ENCODE measurements around the gene CHRNA10. TPM values are rescaled to one million over a fixed set of nuclear protein-coding genes. Genes with fewer than 3 reads are reported as not detected.

Gene CHRNA10
- total RNA-seq, 1 donor from 2014 or later: 3.0 TPM

GRCh38 chr11:3684129-3684818, 13.1 kb upstream of the CHRNA10 start:
- H3K36me3 Mint-ChIP-seq (ENCODE audit: low read depth): peaks cover 26% of the 10 kb centered on the region
- no peak for TF ChIP-seq CTCF (conservative IDR thresholded peaks at IDR 0.05)
- H3K4me3 Mint-ChIP-seq: no peak overlapping the region
- H3K9me3 Mint-ChIP-seq: no peaks in the 10 kb centered on the region
- H3K4me1 Mint-ChIP-seq: no peaks in the 10 kb centered on the region
- no peaks in the 10 kb centered on the region for H3K27me3 Mint-ChIP-seq (ENCODE audit: low read depth)
- DNase-seq (ENCODE audit: low read depth, low spot score): no peak
- no peak overlapping the region for H3K27ac Mint-ChIP-seq (ENCODE audit: unreplicated experiment)

GRCh38 chr11:3683039-3683438, 11.9 kb upstream of the CHRNA10 start:
- DNase-seq (ENCODE audit: low read depth, low spot score): no peak
- no peaks in the 10 kb centered on the region for H3K27me3 Mint-ChIP-seq (ENCODE audit: low read depth)
- no peak for TF ChIP-seq CTCF (conservative IDR thresholded peaks at IDR 0.05)
- H3K27ac Mint-ChIP-seq (ENCODE audit: unreplicated experiment): no peak overlapping the region
- H3K36me3 Mint-ChIP-seq (ENCODE audit: low read depth): peaks cover 26% of the 10 kb centered on the region
- H3K4me3 Mint-ChIP-seq: no peak overlapping the region
- H3K9me3 Mint-ChIP-seq: no peaks in the 10 kb centered on the region
- no peaks in the 10 kb centered on the region for H3K4me1 Mint-ChIP-seq

GRCh38 chr11:3679077-3679476, 7.9 kb upstream of the CHRNA10 start:
- no peak for DNase-seq (ENCODE audit: low read depth, low spot score)
- H3K4me3 Mint-ChIP-seq: no peak overlapping the region
- no peak overlapping the region for H3K27ac Mint-ChIP-seq (ENCODE audit: unreplicated experiment)
- H3K4me1 Mint-ChIP-seq: no peaks in the 10 kb centered on the region
- no peak for TF ChIP-seq CTCF (conservative IDR thresholded peaks at IDR 0.05)
- H3K36me3 Mint-ChIP-seq (ENCODE audit: low read depth): peaks cover 24% of the 10 kb centered on the region
- H3K9me3 Mint-ChIP-seq: no peaks in the 10 kb centered on the region
- H3K27me3 Mint-ChIP-seq (ENCODE audit: low read depth): no peaks in the 10 kb centered on the region

- no peaks in the 10 kb centered on the region for H3K9me3 Mint-ChIP-seq
- H3K27ac Mint-ChIP-seq (ENCODE audit: unreplicated experiment): no peak overlapping the region
- H3K4me1 Mint-ChIP-seq: no peaks in the 10 kb centered on the region
- no peak for DNase-seq (ENCODE audit: low read depth, low spot score)
- no peaks in the 10 kb centered on the region for H3K27me3 Mint-ChIP-seq (ENCODE audit: low read depth)
- H3K4me3 Mint-ChIP-seq: no peak overlapping the region
- H3K36me3 Mint-ChIP-seq (ENCODE audit: low read depth): peaks cover 22% of the 10 kb centered on the region
- no peak for TF ChIP-seq CTCF (conservative IDR thresholded peaks at IDR 0.05)
Observed at GRCh38 chr11:3675971-3676370, 4.8 kb upstream of the CHRNA10 start.

- H3K4me3 Mint-ChIP-seq: no peak overlapping the region
- H3K4me1 Mint-ChIP-seq: no peaks in the 10 kb centered on the region
- H3K36me3 Mint-ChIP-seq (ENCODE audit: low read depth): peaks cover 13% of the 10 kb centered on the region
- DNase-seq (ENCODE audit: low read depth, low spot score): no peak
- H3K27ac Mint-ChIP-seq (ENCODE audit: unreplicated experiment): no peak overlapping the region
- H3K9me3 Mint-ChIP-seq: no peaks in the 10 kb centered on the region
- TF ChIP-seq CTCF (conservative IDR thresholded peaks at IDR 0.05): no peak
- H3K27me3 Mint-ChIP-seq (ENCODE audit: low read depth): no peaks in the 10 kb centered on the region
Observed at GRCh38 chr11:3674189-3674588, 3.0 kb upstream of the CHRNA10 start.
